NCI-H460 (cell line): Measurements from ENCODE around the gene GPRC5B. TPM values are rescaled to one million over a fixed set of nuclear protein-coding genes. Genes with fewer than 3 reads are reported as not detected.

Experiments
- DNase-seq: peaks from one replicate; pipeline ENCODE4 v3.0.0-alpha.2; 2016; ENCODE audit warnings: low read depth; ENCODE audit errors: extremely low read depth
- small RNA-seq, 2 experiments: library from RNA; depleted of rRNA; stranded (forward); fragments of <200 nt; gene quantifications; one replicate each; pipeline ENCODE3, GENCODE V24; 2014
- total RNA-seq: library from RNA; depleted of rRNA; stranded (reverse); fragments of >200 nt; shearing (Covaris generic); gene quantifications from 2 replicates; pipeline ENCODE4 v1.2.3, GENCODE V29; 2014; rRNA removed

The GPRC5B gene
- total RNA-seq, 1 experiment from 2014 or later, result 0.10 TPM

DNA sequence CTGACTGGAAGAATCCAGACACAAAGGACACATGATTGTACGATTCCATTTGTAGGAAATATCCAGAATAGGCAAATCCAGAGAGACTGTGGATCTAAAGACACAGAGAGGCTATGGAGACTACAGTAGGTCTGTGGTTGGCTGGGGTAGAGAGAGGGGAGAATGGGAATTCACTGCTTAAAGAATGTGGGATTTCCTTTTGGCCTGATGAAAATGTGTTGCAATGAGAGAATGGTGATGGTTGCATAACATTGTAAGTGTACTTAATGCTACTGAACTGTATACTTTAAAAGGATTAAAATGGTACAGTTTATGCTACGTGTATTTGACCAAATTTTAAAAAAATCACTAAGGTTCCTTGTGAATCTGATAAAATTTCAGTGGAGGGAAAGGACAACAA lies 62.1 kb downstream of the GPRC5B start:
- DNase-seq, result no peak

DNA sequence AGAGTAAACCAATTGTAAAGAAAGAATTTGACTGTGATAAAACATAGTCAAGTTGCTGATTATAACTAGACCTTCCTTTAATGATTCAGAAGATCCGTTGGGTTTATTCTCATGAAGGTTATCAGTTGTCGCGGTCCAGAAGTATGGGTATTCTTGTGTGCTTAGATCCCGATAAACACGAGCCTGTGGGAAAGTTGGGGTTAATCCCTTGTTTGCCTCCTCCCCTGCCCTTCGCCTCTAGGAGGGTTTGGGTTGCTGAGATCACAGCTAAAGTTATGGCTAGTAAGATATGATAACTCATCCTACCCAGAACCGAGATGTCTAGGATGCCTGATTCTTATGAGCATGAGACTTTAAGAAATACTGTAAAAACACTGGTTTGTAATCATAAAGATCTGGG lies 66.8 kb downstream of the GPRC5B start:
- DNase-seq, result no peak

DNA sequence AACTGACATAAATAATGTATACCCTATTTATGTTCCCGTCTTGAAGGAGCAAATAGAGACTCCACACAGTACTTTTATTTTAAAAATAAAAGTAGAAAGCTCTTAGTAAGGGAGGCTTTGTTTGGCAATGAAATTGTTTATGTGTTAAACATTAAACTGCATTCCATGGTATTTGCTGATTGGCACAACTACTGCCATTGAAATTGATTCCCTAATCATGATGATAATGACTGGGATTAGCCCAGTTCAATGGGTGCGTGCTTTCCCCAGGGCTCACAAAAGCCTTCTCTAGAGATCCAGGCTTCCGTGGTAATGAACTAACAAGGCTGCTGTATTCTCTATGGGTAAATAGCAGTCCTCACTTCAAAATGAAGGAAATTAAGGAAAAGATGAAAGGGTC lies 67.5 kb downstream of the GPRC5B start:
- no peak for DNase-seq

DNA sequence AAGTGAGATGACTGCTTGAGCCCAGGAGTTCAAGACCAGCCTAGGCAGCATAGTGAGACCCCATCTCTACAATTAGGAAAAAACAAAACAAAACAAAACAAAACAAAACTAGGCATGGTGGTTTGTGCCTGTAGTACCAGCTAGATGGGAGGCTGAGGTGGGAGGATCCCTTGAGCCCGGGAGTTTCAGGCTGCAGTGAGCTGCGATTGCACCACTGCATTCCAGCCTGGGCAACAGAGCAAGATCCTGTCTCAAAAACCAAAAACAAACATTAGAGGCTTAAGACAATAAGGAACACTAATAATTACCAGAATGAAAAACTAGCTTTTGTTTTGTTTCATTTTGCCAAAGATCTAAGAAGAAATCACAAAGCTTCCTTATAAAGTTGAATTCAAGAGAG lies 69.2 kb downstream of the GPRC5B start:
- DNase-seq, result no peak

DNA sequence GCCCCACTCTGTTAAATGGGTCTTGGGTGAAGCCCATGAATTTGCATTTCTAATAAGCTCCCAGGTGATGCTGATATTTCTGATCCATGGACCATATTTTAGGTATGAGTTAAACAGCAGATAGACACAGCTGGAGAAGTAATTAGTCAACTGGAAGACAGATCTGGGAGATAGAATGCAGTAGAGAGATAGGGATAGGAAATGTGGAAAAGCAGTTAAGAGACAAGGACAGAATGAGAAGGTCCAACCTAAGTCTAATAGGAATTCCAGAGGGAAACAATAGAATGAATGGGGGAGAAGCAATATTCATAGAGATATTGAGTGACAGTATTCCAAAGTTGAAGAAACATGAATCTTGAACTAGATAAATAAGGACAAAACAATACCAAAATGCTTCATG lies 71.7 kb downstream of the GPRC5B start:
- no peak for DNase-seq

DNA sequence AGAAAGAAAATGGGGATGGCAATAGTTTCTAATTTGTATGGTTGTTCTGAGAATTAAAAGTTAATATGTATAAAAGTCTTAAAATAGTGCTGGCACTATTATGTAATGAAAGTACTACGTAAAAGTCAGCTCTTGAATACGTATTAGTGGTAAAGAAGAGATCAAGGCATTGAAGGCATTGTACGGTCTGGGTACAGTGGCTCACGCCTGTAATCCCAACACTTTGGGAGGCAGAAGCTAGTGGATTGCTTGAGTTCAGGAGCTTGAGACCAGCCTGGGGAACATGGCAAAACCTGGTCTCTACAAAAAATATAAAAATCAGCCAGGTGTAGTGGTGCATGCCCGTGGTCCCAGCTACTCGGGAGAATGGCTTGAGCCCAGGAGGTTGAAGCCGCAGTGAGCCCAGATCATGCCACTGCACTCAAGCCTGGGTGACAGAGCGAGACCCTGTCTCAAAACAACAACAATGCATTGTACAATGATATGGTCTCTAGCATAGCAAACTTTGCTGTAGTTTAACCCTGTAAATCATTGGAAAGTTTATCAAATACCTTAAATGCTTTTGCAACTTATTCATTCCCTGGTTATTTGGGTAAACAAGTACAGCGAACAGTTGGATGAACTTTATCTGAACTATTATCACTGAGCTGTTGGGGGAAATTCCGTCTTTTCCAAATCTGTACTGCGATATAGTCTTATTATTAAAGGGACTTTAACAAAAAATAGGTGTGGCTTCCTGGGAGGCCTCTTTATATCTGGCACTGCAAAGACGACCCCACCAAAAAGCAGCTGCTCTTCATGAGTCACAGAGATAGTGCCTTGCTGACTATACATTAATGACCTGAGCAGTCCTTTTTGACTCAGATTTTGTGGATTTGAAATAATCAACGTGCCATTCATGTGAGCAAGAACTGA lies 73.6 kb downstream of the GPRC5B start:
- no peak for DNase-seq

DNA sequence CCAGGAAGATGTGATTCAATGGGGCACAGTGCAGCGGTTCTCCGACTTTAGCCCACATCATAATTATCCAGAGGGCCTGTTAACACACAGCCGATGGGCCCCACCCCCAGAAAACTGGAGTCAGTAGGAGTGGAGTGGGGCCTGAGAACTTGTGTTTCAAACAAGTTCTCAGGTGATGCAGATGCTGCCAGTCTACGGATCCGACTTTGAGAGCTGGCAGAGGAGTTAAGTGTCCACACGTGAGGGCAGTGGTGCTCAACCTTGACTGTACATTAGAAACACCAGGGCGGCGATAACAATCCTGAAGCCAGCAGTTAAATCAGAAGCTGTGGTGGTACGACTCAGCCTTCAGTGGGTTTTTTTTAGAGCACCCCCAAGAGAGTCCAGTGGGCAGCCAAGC lies 75.0 kb downstream of the GPRC5B start:
- no peak for DNase-seq

DNA sequence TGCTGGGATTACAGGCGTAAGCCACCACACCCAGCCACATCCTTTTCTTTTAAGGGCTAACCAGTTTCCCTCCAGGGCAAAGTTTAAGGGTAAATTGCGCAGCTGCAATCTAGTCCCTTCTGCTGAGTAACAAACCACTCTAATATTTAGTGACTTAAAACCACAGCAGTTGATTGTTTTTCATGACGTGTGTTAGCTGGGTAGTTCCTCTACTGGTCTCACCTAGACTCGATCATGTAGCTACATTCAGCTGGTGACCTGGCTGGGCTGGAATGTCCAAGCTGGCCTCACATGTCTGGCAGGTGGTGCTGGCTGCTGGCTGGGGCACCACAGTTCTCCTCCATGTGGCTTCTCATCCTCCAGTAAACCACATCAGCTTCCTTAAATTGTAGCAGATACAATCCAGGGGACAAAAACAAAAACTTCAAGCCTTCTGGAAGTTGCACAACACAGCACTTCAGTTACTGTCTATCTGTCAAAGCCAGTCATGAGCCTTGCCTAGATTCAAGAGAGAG lies 75.5 kb downstream of the GPRC5B start:
- DNase-seq, result no peak

DNA sequence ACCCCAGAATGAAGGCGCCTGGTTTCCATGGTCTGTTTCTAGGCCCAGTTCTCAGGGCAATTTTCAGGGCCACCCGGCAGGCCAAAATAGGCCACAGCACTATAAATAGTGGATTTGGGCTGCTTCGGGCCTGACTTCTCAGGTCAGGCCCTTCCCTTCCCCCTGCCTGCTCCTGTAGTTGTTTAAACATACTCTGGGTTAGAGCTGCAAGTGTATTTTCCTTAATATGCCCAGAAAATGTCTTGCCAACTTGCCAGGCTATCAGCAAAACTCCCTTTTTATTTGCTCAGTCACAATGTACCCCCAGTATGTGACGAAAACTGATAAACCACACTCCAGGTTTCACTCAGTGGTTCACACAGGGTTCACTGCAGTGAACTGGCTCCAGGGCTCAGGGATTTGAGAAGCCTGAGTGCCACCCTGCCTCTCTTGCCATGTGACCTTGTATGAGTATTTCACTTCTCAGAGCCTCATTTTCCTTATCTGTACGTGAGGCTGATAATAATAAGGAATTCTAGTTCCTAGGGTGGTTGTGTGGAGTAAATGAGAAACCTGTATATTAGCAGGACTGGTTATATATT lies 76.5 kb downstream of the GPRC5B start:
- no peak for DNase-seq

Small RNA genes within 50 kb of the gene (small RNA-seq; reads per million reads assigned to genes)
- gene LARP7P2, result 0 reads per million in 2 experiments

Other genes with a start within 250 kb of the GPRC5B start
- 19.5 and 24.3 TPM in 2 replicates for gene KNOP1, start 166.6 kb downstream of the GPRC5B start, total RNA-seq
- 4.3 and 9.6 TPM in 2 replicates for gene IQCK, start 166.6 kb downstream of the GPRC5B start, total RNA-seq
- gene GPR139, start 189.0 kb upstream of the GPRC5B start, total RNA-seq, result not detected in 2 replicates